ENCODE data around the gene CLTB. TPM values are rescaled to one million over a fixed set of nuclear protein-coding genes. Genes with fewer than 3 reads are reported as not detected.

The CLTB gene
- total and polyA plus RNA-seq, 10 of the 15 experiments (the other 5 are each of a cell fraction or from before 2014, with no cell fraction given) = 1.6 to 52.8 (median 36.9) TPM

GRCh38 chr5:176388444-176389134 is 27.8 kb downstream of the CLTB start, which contains the start of the genes HIGD2A and NOP16 (continued):
- TF ChIP-seq ELK1 (IDR thresholded peaks at IDR 0.05; ENCODE audit: low read depth, low read length) (peak; percentile 81), POLR2A (IDR thresholded peaks at IDR 0.05; ENCODE audit: low read depth, low read length) (peak; percentile 90), ZNF592 (IDR thresholded peaks at IDR 0.05) (no peak), USF2 (IDR thresholded peaks at IDR 0.05; ENCODE audit: borderline replicate concordance, low read depth, low read length) (no peak), ZBED1 (IDR thresholded peaks at IDR 0.05; ENCODE audit: borderline replicate concordance) (peak; percentile 63; the same call in 1 of the 2 replicates), RELB (IDR thresholded peaks at IDR 0.05; ENCODE audit: low read depth) (peak; percentile 98), ZNF384 (IDR thresholded peaks at IDR 0.05; ENCODE audit: borderline replicate concordance, low read depth, low read length) (peak; percentile 38), ETV6 (conservative IDR thresholded peaks at IDR 0.05 in 1 of 2, IDR thresholded peaks at IDR 0.05 in 1 of 2; ENCODE audit: borderline replicate concordance in 1 of 2, low read depth in 1 of 2) (0 out of 4 replicates have a peak, but pooled peaks of 1 of the 2 experiments have one; percentile 7), SRF (IDR thresholded peaks at IDR 0.05; ENCODE audit: low read depth in 2 of 2, low read length in 2 of 2) (peak; percentile 22 to 84; a peak in 2 of 4 replicates), CREM (IDR thresholded peaks at IDR 0.05; ENCODE audit: low read depth) (peak; percentile 68; the same call in 1 of the 2 replicates), HDAC2 (IDR thresholded peaks at IDR 0.05) (no peak; the same call in 1 of the 2 replicates), SUZ12 (IDR thresholded peaks at IDR 0.05; ENCODE audit: unreplicated experiment) (no peak), BCLAF1 (IDR thresholded peaks at IDR 0.05) (no peak), ATF2 (IDR thresholded peaks at IDR 0.05; ENCODE audit: low read length) (no peak), SMAD5 (IDR thresholded peaks at IDR 0.05; ENCODE audit: low read depth) (peak; percentile 75)

Measured in GM12878 (cell line).